ENCODE measurements around the gene DPY19L1. TPM values are rescaled to one million over a fixed set of nuclear protein-coding genes. Genes with fewer than 3 reads are reported as not detected.
"Not testable (repeated sequence)": the region's sequence is repeated elsewhere in the genome, so short reads cannot be mapped to it uniquely, and the experiment has no call there.

The DPY19L1 gene
- total RNA-seq, 1 experiment from 2014 or later = 10.7 TPM

DNA sequence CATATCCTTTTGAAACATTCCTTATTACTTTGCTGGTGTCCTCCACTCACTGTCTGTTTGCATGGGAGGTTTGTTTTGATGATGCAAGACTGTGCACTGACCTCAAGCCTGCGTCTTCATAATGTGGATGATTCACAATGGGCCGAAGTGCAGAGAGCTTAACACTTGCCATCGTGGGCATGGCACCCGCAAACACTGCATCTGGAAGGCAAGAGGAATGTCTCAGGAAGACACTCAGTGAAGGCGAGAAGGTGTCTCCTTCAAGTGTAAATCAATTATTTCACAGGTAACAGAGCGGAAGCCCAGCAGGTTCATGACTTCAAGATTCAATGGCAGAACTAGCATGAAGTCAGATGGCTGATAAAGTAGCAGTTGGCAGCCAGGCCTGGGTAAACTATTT is 98.1 kb downstream of the DPY19L1 start:
- H3K79me2 ChIP-seq (ENCODE audit: low read length) = no peaks in the 10 kb centered on the region
- H3K36me3 ChIP-seq (ENCODE audit: low read depth, low read length) = no peaks in the 10 kb centered on the region
- 0 out of 2 replicates have a peak overlapping the region, but pooled peaks have one; percentile 30 for H2AFZ ChIP-seq (ENCODE audit: low read length)
- intact Hi-C loops (cut with micrococcal nuclease) = no loop called here
- ATAC-seq (peak; percentile 56), DNase-seq (peak; percentile 59)
- H4K20me1 ChIP-seq (ENCODE audit: low read length) = no peaks in the 10 kb centered on the region
- no TSS peak for BruUV-seq (replicated peaks)
- H3K9me2 ChIP-seq (replicated peaks; ENCODE audit: low read length) = no peaks in the 10 kb centered on the region
- peaks cover 7% of the 10 kb centered on the region for H3K4me1 ChIP-seq (ENCODE audit: insufficient read depth, low read length)
- TF ChIP-seq EZH2phosphoT487 (IDR thresholded peaks at IDR 0.05; ENCODE audit: borderline replicate concordance, low read length) (no peak), EZH2 (IDR thresholded peaks at IDR 0.05; ENCODE audit: low read length, unreplicated experiment) (no peak)
- TF ChIP-seq, protein P1, sequence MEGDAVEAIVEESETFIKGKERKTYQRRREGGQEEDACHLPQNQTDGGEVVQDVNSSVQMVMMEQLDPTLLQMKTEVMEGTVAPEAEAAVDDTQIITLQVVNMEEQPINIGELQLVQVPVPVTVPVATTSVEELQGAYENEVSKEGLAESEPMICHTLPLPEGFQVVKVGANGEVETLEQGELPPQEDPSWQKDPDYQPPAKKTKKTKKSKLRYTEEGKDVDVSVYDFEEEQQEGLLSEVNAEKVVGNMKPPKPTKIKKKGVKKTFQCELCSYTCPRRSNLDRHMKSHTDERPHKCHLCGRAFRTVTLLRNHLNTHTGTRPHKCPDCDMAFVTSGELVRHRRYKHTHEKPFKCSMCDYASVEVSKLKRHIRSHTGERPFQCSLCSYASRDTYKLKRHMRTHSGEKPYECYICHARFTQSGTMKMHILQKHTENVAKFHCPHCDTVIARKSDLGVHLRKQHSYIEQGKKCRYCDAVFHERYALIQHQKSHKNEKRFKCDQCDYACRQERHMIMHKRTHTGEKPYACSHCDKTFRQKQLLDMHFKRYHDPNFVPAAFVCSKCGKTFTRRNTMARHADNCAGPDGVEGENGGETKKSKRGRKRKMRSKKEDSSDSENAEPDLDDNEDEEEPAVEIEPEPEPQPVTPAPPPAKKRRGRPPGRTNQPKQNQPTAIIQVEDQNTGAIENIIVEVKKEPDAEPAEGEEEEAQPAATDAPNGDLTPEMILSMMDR (conservative IDR thresholded peaks at IDR 0.05; ENCODE audit: low read depth, low read length) = no peak
- no peaks in the 10 kb centered on the region for H3K27me3 ChIP-seq (ENCODE audit: low read length)
- no peak overlapping the region for H3K4me3 ChIP-seq (ENCODE audit: low read length)
- H3K9me3 ChIP-seq (ENCODE audit: low read length) = no peaks in the 10 kb centered on the region
- CTCF ChIA-PET = no interaction called here
- 0 out of 2 replicates have a peak overlapping the region, but pooled peaks have one; percentile 1 for H3K4me2 ChIP-seq (ENCODE audit: low read length)
- H3K9ac ChIP-seq (ENCODE audit: low read length) = no peak overlapping the region
- POLR2A ChIA-PET (ENCODE audit: unreplicated experiment) = no interaction called here
- H3F3A ChIP-seq (ENCODE audit: low read length, unreplicated experiment) = no peaks in the 10 kb centered on the region
- no peak overlapping the region for H3K27ac ChIP-seq (ENCODE audit: low read length)

DNA sequence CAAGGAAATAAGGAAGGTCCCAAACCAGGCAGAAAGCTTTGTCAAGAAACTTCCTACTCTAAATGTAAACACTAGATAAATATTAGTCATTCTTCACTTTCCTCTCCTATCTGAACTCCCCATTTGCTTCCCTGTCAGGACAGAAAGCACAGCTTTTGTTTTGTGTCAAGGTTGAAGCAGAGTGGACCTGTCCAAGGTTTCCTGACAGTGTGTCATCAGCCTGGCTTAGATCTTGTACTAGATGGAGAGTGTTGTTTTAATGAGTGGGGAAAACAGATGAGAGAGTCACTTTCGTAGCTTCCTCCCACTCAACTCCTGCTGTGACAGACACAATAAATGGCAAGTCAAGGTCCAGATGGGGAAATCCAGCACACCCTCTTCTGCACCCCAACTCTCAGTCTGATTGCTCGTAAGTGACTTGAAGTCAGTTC is 101.5 kb downstream of the DPY19L1 start:
- H3K36me3 ChIP-seq (ENCODE audit: low read depth, low read length); H3F3A ChIP-seq (ENCODE audit: low read length, unreplicated experiment); H3K9me2 ChIP-seq (replicated peaks; ENCODE audit: low read length); H3K27ac ChIP-seq (ENCODE audit: low read length); POLR2A ChIA-PET (ENCODE audit: unreplicated experiment); H3K79me2 ChIP-seq (ENCODE audit: low read length); H2AFZ ChIP-seq (ENCODE audit: low read length); BruUV-seq (replicated peaks); H3K4me2 ChIP-seq (ENCODE audit: low read length); H3K27me3 ChIP-seq (ENCODE audit: low read length); H3K4me3 ChIP-seq (ENCODE audit: low read length); CTCF ChIA-PET; H3K4me1 ChIP-seq (ENCODE audit: insufficient read depth, low read length); H4K20me1 ChIP-seq (ENCODE audit: low read length); H3K9me3 ChIP-seq (ENCODE audit: low read length); intact Hi-C loops (cut with micrococcal nuclease); H3K9ac ChIP-seq (ENCODE audit: low read length): not testable (repeated sequence)
- peak; percentile 96 for ATAC-seq
- DNase-seq = peak; percentile 20

DNA sequence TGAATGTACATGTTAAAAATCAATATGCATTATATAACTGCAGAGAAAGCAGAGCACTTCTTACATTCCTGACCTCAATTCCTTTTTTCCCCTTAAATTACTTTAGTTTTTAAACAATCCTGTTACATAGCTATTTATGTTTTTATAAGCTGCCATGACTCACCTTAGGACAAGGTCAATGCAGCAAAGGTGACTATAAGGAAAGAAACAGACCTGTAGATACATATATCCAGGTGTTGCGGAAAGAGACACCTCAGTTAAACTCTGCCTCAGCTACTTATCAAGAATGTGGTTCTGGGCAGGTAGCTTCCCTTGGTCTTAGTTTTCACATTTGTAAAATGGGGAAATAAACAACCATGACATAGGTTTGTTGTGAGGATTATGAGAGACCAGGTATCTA is 105.5 kb downstream of the DPY19L1 start:
- CTCF ChIA-PET = no interaction called here
- Histone ChIP-seq H3K9ac (ENCODE audit: low read length) (no peak overlapping the region), H3K9me3 (ENCODE audit: low read length) (no peaks in the 10 kb centered on the region), H3K36me3 (ENCODE audit: low read depth, low read length) (no peaks in the 10 kb centered on the region), H3K79me2 (ENCODE audit: low read length) (no peaks in the 10 kb centered on the region), H2AFZ (ENCODE audit: low read length) (no peak overlapping the region), H3K27ac (ENCODE audit: low read length) (no peak overlapping the region), H3K27me3 (ENCODE audit: low read length) (no peaks in the 10 kb centered on the region), H3F3A (ENCODE audit: low read length, unreplicated experiment) (no peaks in the 10 kb centered on the region), H3K4me2 (ENCODE audit: low read length) (no peak overlapping the region), H3K9me2 (replicated peaks; ENCODE audit: low read length) (no peaks in the 10 kb centered on the region), H3K4me1 (ENCODE audit: insufficient read depth, low read length) (no peaks in the 10 kb centered on the region), H3K4me3 (ENCODE audit: low read length) (no peak overlapping the region), H4K20me1 (ENCODE audit: low read length) (no peaks in the 10 kb centered on the region)
- ATAC-seq (no peak), DNase-seq (no peak)
- BruUV-seq (replicated peaks) = no TSS peak
- POLR2A ChIA-PET (ENCODE audit: unreplicated experiment) = no interaction called here
- intact Hi-C loops (cut with micrococcal nuclease) = no loop called here
- no peak for TF ChIP-seq EZH2 (IDR thresholded peaks at IDR 0.05; ENCODE audit: low read length, unreplicated experiment)
- no peak for TF ChIP-seq EZH2phosphoT487 (IDR thresholded peaks at IDR 0.05; ENCODE audit: borderline replicate concordance, low read length)
- TF ChIP-seq, protein P1 (conservative IDR thresholded peaks at IDR 0.05; ENCODE audit: low read depth, low read length) = no peak

DNA sequence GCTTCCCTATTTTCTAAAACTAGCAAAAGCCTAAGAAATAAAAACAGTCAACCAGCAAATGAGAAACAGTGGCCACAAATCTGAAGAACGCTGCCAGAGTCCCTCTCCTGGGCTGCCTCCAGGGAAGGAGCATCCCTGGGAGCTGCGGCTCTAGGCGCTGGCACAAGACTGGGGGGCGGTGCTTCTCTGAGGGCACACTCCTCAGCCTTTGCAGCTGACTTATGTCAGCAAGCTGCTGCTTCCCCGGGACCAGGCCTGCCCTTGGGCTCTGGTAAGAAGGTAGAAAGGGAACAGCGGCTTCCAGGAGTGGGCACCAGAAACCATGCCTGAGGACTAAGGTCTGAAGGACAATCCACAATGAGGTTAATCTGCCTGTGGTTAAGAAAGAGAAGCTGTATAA is 107.5 kb downstream of the DPY19L1 start:
- H3K4me3 ChIP-seq (ENCODE audit: low read length); H3K79me2 ChIP-seq (ENCODE audit: low read length); H2AFZ ChIP-seq (ENCODE audit: low read length); BruUV-seq (replicated peaks); H3K27me3 ChIP-seq (ENCODE audit: low read length); CTCF ChIA-PET; POLR2A ChIA-PET (ENCODE audit: unreplicated experiment); H3K36me3 ChIP-seq (ENCODE audit: low read depth, low read length); ATAC-seq; H3F3A ChIP-seq (ENCODE audit: low read length, unreplicated experiment); H3K9ac ChIP-seq (ENCODE audit: low read length); H3K9me3 ChIP-seq (ENCODE audit: low read length); intact Hi-C loops (cut with micrococcal nuclease); H4K20me1 ChIP-seq (ENCODE audit: low read length); H3K4me2 ChIP-seq (ENCODE audit: low read length); DNase-seq; H3K27ac ChIP-seq (ENCODE audit: low read length); H3K4me1 ChIP-seq (ENCODE audit: insufficient read depth, low read length); H3K9me2 ChIP-seq (replicated peaks; ENCODE audit: low read length): not testable (repeated sequence)
